Measurements from ENCODE around the gene PPFIA1. TPM values are rescaled to one million over a fixed set of nuclear protein-coding genes. Genes with fewer than 3 reads are reported as not detected.

PPFIA1 gene
- total and polyA plus RNA-seq, 8 donors: 14.9 to 28.7 (median 21.1) TPM

DNA sequence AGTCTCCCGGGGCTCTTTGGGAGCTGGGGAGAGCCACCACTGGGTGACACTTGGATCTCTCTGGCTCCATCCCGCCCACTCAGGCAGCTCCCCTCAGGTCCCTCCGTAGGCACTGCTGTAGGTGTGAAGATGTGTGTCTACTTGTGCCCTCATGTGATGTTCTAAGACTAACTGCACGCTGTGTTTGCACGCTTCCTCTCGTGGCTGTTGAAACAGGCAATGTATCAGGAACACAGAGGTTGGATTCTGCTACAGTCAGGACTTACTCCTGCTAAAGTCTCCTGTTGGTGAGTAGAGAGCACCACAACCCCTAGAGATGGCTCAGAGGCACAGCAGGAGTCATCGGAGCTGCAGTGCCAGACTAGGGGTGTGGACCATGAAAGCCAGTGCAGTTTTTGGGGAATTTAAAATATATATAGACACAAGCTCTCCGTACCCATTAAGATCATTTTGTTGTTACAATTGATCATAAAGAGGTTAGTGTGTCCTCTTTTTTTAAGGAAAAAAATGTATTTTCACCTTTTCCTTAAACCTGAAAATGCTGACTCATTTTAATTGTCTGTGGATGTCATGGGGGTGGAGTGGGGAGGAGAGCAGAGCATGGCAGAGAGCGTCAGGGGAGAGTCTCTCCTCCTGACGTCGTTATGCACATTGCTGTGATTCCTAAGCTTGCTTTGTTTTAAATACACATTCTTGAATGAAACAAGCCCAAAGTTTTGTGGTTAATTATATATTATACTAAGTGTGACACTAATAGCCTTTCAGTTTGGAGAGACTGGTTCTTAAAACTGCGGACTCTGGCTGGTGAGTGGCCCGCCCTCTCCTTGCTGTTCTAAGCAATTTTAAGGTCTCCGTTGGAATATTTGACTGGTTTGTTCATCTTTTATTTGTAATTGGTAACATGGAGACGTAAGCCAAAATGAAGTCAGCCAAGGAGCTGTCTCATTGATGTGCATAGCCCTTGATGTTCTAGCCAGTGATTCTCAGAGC, 111.7 kb downstream of the PPFIA1 start:
- Histone ChIP-seq H3K36me3 (peaks cover 0 to 10% (median 1%) of the 10 kb centered on the region in 3 donors), H3K9me3 (no peaks in the 10 kb centered on the region), H3K27ac (no peak overlapping the region), H3K27me3 (no peaks in the 10 kb centered on the region), H3K4me3 (no peak overlapping the region), H3K4me1 (no peaks in the 10 kb centered on the region)
- DNase-seq (no peak), ATAC-seq (no peak), FAIRE-seq (no peak)
- WGBS, 2 donors: 87% methylated on average over 15 of the region's 15 CpGs
- TF ChIP-seq, protein P1, sequence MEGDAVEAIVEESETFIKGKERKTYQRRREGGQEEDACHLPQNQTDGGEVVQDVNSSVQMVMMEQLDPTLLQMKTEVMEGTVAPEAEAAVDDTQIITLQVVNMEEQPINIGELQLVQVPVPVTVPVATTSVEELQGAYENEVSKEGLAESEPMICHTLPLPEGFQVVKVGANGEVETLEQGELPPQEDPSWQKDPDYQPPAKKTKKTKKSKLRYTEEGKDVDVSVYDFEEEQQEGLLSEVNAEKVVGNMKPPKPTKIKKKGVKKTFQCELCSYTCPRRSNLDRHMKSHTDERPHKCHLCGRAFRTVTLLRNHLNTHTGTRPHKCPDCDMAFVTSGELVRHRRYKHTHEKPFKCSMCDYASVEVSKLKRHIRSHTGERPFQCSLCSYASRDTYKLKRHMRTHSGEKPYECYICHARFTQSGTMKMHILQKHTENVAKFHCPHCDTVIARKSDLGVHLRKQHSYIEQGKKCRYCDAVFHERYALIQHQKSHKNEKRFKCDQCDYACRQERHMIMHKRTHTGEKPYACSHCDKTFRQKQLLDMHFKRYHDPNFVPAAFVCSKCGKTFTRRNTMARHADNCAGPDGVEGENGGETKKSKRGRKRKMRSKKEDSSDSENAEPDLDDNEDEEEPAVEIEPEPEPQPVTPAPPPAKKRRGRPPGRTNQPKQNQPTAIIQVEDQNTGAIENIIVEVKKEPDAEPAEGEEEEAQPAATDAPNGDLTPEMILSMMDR (IDR thresholded peaks at IDR 0.05): no peak
- intact Hi-C loops (cut with DNase I): no loop called here

DNA sequence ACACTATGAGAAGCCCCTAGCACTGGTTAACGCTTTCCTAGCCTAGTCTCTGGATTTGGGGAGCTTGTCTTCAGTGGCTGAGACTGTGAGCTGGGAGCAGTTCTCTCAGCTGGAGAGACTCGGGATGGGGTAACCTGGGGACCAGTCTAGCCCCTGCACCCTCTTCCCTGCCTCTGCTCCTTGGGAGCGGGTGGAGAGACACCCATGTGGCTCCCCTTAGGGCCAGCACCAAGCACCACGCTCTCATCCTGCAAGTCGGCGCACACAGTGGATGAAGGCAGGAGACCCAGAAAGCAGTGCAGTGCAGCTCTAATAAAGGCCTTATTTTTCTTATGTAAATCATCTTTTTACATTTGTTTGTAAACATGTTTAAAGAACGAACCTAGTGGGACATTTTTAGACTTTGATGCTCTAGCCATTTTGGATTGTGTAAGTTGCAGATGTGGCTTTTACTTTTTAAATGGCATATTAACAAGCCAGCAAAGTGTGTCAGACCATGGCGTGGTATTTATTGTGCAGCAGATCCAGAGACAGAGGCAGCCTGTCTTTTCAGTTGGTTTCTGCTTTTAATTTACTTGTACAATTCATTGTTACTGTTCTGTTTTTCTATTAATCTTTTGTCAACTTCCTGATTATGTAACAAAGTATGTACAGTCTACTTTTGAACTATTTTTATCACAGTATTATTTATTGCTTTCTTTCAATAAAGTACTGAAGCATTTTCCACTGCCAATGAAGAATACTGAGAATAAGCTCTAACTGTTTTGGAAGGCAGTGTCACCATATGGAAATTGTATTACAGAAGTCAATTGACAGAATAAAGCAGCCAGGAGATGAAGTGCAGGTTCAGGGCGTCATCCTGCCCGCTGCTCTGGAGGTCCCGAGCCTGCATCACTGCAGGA, 113.4 kb downstream of the PPFIA1 start:
- Histone ChIP-seq H3K27ac (no peak overlapping the region), H3K4me3 (no peak overlapping the region), H3K9me3 (no peaks in the 10 kb centered on the region), H3K36me3 (peaks cover 0 to 4% (median 0%) of the 10 kb centered on the region in 3 donors), H3K27me3 (no peaks in the 10 kb centered on the region), H3K4me1 (no peaks in the 10 kb centered on the region)
- intact Hi-C loops (cut with DNase I): no loop called here
- FAIRE-seq: no peak
- TF ChIP-seq, protein P1 (IDR thresholded peaks at IDR 0.05): no peak
- DNase-seq: no peak
- 89 to 92% methylated on average over 11 of the region's 11 CpGs for WGBS, 2 donors
- ATAC-seq: no peak

DNA sequence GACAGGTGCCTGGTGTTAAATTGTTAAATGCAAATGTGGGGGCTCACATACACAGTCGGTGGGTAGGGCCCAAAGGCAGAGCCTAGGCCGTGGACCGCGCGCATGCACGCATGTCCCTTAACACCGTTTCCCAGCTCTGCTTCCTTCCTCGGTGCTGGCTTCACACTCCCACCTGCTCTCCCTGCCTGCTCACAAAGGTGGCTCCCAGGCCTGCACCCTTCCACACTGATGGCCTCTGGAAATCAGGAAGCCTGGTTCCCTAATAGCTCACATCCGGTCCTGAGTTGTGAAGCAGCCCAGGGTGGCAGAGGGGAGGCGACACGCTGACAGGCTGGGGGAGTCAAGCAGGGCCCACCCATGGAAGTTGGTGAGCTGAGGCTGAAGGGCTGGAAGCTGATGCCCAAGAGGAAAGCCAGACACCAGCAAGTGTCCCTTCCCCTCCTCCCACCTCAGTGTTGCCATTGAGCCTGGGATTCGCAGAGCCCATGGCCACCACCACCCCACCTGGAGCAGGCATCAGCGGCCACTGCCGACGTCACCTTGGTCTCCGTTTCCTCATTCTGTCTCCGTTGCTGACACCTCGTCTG, 114.2 kb downstream of the PPFIA1 start:
- WGBS, 2 donors: 92 to 93% methylated on average over 13 to 18 of the region's 18 CpGs
- Histone ChIP-seq H3K4me3 (no peak overlapping the region), H3K9me3 (no peaks in the 10 kb centered on the region), H3K27me3 (no peaks in the 10 kb centered on the region), H3K36me3 (peaks cover 0 to 4% (median 0%) of the 10 kb centered on the region in 3 donors), H3K27ac (no peak overlapping the region), H3K4me1 (no peaks in the 10 kb centered on the region)
- DNase-seq: no peak
- no peak for FAIRE-seq
- TF ChIP-seq, protein P1 (IDR thresholded peaks at IDR 0.05): no peak
- ATAC-seq: no peak
- intact Hi-C loops (cut with DNase I): no loop called here

DNA sequence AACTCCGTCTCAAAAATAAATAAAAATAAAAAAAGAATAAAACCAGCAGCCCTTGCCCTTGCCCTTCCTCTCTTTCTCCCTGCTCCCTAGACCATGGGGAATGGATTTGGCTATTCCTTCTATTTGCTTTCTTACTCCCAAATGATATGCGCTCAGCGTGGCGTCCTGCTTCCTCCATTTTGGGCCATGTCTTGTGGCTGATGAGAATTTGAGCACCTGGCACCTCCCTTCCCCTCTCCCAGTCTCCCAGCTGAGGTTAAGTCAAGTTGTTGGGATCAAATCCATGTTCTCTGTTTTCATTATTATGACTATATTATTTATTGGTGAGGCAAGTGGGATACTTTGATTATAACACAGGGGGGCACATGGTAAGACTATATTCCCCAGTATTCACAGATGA, 117.1 kb downstream of the PPFIA1 start:
- TF ChIP-seq, protein P1 (IDR thresholded peaks at IDR 0.05): no peak
- Histone ChIP-seq H3K27ac (no peak overlapping the region), H3K9me3 (no peaks in the 10 kb centered on the region), H3K27me3 (no peaks in the 10 kb centered on the region), H3K4me3 (no peak overlapping the region), H3K4me1 (no peaks in the 10 kb centered on the region), H3K36me3 (peaks cover 0 to 4% (median 0%) of the 10 kb centered on the region in 3 donors)
- intact Hi-C loops (cut with DNase I): no loop called here
- no peak for FAIRE-seq
- peak in 1 of 6 donors; percentile 38 for DNase-seq
- WGBS, 2 donors: 48 to 57% methylated on average over 4 of the region's 4 CpGs
- ATAC-seq: peak; percentile 42 to 84 (median 50)
